NCI-H1436 (cell line): ENCODE measurements around the gene MTFR1L.
A peak's percentile ranks its signal among the peaks of the same experiment; 100 is the strongest.

Source experiments
- DNase-seq: peaks from one replicate; lab custom pipeline; 2025; lab: John Stamatoyannopoulos, UW

MTFR1L gene

GRCh38 chr1:25819491-25820246 lies at the start of gene MTFR1L:
MTFR1L (plus strand) TSS chr1:25819954; CDS start chr1:25823105, 3,151 bp downstream.
- DNase-seq: peak; percentile 73

GRCh38 chr1:25770541-25771220 lies 49.1 kb upstream of the MTFR1L start:
- DNase-seq: no peak

- no peak for DNase-seq
These were observed 48.3 kb upstream of the MTFR1L start for GRCh38 chr1:25771221-25772114.

- no peak for DNase-seq
These were observed 47.6 kb upstream of the MTFR1L start for GRCh38 chr1:25772164-25772563.

- DNase-seq: no peak
These were observed 47.0 kb upstream of the MTFR1L start for GRCh38 chr1:25772692-25773245.

- DNase-seq: no peak
These were observed 46.2 kb upstream of the MTFR1L start for GRCh38 chr1:25773441-25774125.

- DNase-seq: no peak
These were observed 45.4 kb upstream of the MTFR1L start for GRCh38 chr1:25774206-25774803.

- DNase-seq: peak; percentile 65
These were observed 44.6 kb upstream of the MTFR1L start for GRCh38 chr1:25774921-25775771.

GRCh38 chr1:25779388-25779787 lies 40.4 kb upstream of the MTFR1L start:
- DNase-seq: no peak

- DNase-seq: no peak
These were observed 39.9 kb upstream of the MTFR1L start for GRCh38 chr1:25779894-25780293.

- no peak for DNase-seq
These were observed 39.2 kb upstream of the MTFR1L start for GRCh38 chr1:25780318-25781129.

- DNase-seq: no peak
These were observed 38.7 kb upstream of the MTFR1L start for GRCh38 chr1:25781130-25781433.

- DNase-seq: no peak
These were observed 37.0 kb upstream of the MTFR1L start for GRCh38 chr1:25782608-25783201.

- DNase-seq: no peak
These were observed 35.1 kb upstream of the MTFR1L start for GRCh38 chr1:25784575-25785051.

GRCh38 chr1:25785333-25786067 lies 34.3 kb upstream of the MTFR1L start:
- DNase-seq: no peak

- no peak for DNase-seq
These were observed 32.6 kb upstream of the MTFR1L start for GRCh38 chr1:25786887-25787759.

GRCh38 chr1:25787760-25788166 lies 32.0 kb upstream of the MTFR1L start:
- DNase-seq: no peak
